ENCODE data around the gene THAP9. TPM values are rescaled to one million over a fixed set of nuclear protein-coding genes. Genes with fewer than 3 reads are reported as not detected.

The THAP9 gene
- polyA plus RNA-seq, 2 of the 4 experiments (the other 2 are of a cell fraction), result 1.7 to 5.3 TPM

DNA sequence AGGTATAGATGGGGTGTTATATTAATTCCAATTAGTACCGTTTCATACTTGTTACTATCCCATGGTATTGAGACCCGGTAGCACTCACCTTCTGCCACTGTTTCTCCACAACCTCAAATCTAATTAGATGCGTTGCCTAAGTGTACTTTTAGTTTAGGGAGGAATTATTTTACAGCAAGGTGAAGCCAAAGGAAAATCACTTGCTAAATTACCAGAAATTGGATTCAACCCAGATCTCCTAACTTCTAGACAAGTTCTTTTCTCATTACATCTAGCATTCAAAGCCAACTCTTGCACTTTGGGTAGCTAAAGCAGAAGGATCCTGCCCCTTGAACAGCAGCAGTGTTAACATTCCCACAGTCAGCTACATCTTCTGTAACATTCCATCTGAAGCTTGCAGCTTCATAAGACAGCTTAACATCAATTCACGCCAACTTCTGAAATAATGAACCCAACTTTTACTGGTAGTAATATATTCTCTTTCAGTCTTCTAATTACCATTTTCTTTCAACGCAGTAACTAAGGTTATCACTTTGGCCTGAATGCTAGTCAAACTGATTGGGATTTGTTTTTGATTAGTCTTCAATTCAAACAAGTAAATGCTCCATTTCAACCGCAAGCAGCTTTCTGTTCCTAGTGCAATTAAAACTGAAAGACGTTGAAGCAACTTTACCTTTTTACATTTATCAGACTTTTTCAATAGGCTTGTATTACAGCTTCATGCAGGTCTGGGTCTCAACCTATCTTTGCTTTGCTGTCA lies 8.6 kb upstream of the THAP9 start:
- Histone ChIP-seq H3K4me3 (peak overlapping the region; percentile 61), H3K4me2 (peak overlapping the region; percentile 81), H3K27ac (peak overlapping the region; percentile 89 to 96), H3K9me3 (no peaks in the 10 kb centered on the region), H3K4me1 (peaks cover 23% of the 10 kb centered on the region)
- POLR2A ChIA-PET, result interaction anchor here (2.4 kb wide), 1 partner anchor 8 kb away, joined by 15 read pairs; the partner anchor contains the start of gene THAP9
- CTCF ChIA-PET, result no interaction called here
- 37% methylated on average over 7 of the region's 7 CpGs for WGBS (ENCODE audit: missing lambda C conversion rate)
- FAIRE-seq (no peak), DNase-seq (ENCODE audit: low read depth in 1 of 2, low spot score in 1 of 2) (no peak), ATAC-seq (peak; percentile 22 to 26; a peak in 4 of 6 replicates)
- no peak for TF ChIP-seq RCOR1 (IDR thresholded peaks at IDR 0.05; ENCODE audit: low read depth, low read length)
- TF ChIP-seq MAX (IDR thresholded peaks at IDR 0.05), result no peak
- TF ChIP-seq RARB (CRISPR knock-in tag; IDR thresholded peaks at IDR 0.05), result no peak
- TF ChIP-seq, protein P1, sequence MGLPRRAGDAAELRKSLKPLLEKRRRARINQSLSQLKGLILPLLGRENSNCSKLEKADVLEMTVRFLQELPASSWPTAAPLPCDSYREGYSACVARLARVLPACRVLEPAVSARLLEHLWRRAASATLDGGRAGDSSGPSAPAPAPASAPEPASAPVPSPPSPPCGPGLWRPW (IDR thresholded peaks at IDR 0.05), result no peak
- no peak for TF ChIP-seq MYC (IDR thresholded peaks at IDR 0.05; ENCODE audit: borderline replicate concordance, low read length)
- TF ChIP-seq MAZ (IDR thresholded peaks at IDR 0.05; ENCODE audit: borderline replicate concordance, low read depth, low read length), result no peak
- TF ChIP-seq RAD21 (conservative IDR thresholded peaks at IDR 0.05 in 1 of 2, IDR thresholded peaks at IDR 0.05 in 1 of 2), result no peak
- no peak for TF ChIP-seq JUNB (IDR thresholded peaks at IDR 0.05)
- no peak for TF ChIP-seq HOXB13 (CRISPR knock-in tag; IDR thresholded peaks at IDR 0.05; ENCODE audit: low read depth)
- TF ChIP-seq POLR2AphosphoS2 (conservative IDR thresholded peaks at IDR 0.05; ENCODE audit: low read length), result no peak
- no peak for TF ChIP-seq KDM1A (IDR thresholded peaks at IDR 0.05; ENCODE audit: low read depth)
- no peak for TF ChIP-seq HOXA7 (CRISPR knock-in tag; IDR thresholded peaks at IDR 0.05)
- no peak for TF ChIP-seq CEBPB (IDR thresholded peaks at IDR 0.05)
- no peak for TF ChIP-seq ESRRA (IDR thresholded peaks at IDR 0.05; ENCODE audit: borderline replicate concordance, low read length)
- TF ChIP-seq, protein P2, sequence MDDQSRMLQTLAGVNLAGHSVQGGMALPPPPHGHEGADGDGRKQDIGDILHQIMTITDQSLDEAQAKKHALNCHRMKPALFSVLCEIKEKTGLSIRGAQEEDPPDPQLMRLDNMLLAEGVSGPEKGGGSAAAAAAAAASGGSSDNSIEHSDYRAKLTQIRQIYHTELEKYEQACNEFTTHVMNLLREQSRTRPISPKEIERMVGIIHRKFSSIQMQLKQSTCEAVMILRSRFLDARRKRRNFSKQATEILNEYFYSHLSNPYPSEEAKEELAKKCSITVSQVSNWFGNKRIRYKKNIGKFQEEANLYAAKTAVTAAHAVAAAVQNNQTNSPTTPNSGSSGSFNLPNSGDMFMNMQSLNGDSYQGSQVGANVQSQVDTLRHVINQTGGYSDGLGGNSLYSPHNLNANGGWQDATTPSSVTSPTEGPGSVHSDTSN (IDR thresholded peaks at IDR 0.05), result no peak
- TF ChIP-seq RFX5 (IDR thresholded peaks at IDR 0.05), result no peak
- no peak for TF ChIP-seq HDAC2 (IDR thresholded peaks at IDR 0.05)
- TF ChIP-seq, protein P3, sequence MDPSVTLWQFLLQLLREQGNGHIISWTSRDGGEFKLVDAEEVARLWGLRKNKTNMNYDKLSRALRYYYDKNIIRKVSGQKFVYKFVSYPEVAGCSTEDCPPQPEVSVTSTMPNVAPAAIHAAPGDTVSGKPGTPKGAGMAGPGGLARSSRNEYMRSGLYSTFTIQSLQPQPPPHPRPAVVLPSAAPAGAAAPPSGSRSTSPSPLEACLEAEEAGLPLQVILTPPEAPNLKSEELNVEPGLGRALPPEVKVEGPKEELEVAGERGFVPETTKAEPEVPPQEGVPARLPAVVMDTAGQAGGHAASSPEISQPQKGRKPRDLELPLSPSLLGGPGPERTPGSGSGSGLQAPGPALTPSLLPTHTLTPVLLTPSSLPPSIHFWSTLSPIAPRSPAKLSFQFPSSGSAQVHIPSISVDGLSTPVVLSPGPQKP (IDR thresholded peaks at IDR 0.05; ENCODE audit: low read depth, low read length), result no peak
- no peak for TF ChIP-seq ZC3H11A (IDR thresholded peaks at IDR 0.05)
- TF ChIP-seq EHMT2 (IDR thresholded peaks at IDR 0.05; ENCODE audit: low read depth), result no peak

DNA sequence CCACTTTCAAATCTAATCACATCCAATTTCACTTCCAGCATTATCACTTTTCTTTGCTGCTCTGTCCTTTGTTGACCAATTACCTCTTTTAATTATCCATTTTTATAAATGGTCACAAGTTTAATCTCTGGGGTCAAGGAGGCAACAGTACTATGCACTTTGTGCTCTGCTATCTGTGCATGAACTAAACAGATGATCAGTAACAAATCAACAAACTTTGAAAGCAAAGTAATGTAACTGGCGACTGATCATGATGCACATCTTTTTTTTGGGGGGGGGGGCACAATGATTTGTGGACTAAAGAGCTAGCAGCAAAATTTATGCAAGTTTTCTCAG lies 8.1 kb upstream of the THAP9 start:
- POLR2A ChIA-PET, result interaction anchor here (2.4 kb wide), 1 partner anchor 8 kb away, joined by 15 read pairs; the partner anchor contains the start of gene THAP9
- 95% methylated on average over 1 of the region's 1 CpG for WGBS (ENCODE audit: missing lambda C conversion rate)
- H3K4me1 ChIP-seq, result peaks cover 21% of the 10 kb centered on the region
- ATAC-seq (no peak), DNase-seq (ENCODE audit: low read depth in 1 of 2, low spot score in 1 of 2) (no peak), FAIRE-seq (no peak)
- no peaks in the 10 kb centered on the region for H3K9me3 ChIP-seq
- H3K4me2 ChIP-seq, result peak overlapping the region; percentile 81; the same call in 1 of the 3 replicates
- H3K27ac ChIP-seq, result no peak overlapping the region
- CTCF ChIA-PET, result no interaction called here
- H3K4me3 ChIP-seq, result no peak overlapping the region
- TF ChIP-seq, protein P4, sequence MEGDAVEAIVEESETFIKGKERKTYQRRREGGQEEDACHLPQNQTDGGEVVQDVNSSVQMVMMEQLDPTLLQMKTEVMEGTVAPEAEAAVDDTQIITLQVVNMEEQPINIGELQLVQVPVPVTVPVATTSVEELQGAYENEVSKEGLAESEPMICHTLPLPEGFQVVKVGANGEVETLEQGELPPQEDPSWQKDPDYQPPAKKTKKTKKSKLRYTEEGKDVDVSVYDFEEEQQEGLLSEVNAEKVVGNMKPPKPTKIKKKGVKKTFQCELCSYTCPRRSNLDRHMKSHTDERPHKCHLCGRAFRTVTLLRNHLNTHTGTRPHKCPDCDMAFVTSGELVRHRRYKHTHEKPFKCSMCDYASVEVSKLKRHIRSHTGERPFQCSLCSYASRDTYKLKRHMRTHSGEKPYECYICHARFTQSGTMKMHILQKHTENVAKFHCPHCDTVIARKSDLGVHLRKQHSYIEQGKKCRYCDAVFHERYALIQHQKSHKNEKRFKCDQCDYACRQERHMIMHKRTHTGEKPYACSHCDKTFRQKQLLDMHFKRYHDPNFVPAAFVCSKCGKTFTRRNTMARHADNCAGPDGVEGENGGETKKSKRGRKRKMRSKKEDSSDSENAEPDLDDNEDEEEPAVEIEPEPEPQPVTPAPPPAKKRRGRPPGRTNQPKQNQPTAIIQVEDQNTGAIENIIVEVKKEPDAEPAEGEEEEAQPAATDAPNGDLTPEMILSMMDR (IDR thresholded peaks at IDR 0.05), result no peak
- TF ChIP-seq MAZ (IDR thresholded peaks at IDR 0.05; ENCODE audit: borderline replicate concordance, low read depth, low read length), result no peak
- no peak for TF ChIP-seq RCOR1 (IDR thresholded peaks at IDR 0.05; ENCODE audit: low read depth, low read length)
- 0 out of 2 replicates have a peak, but pooled peaks have one; percentile 48 for TF ChIP-seq FOSB (CRISPR knock-in tag; IDR thresholded peaks at IDR 0.05)
- peak; percentile 71; the same call in 1 of the 2 replicates for TF ChIP-seq HOXA7 (CRISPR knock-in tag; IDR thresholded peaks at IDR 0.05)
